ENCODE data around the gene ATP6V1C2. TPM values are rescaled to one million over a fixed set of nuclear protein-coding genes. Genes with fewer than 3 reads are reported as not detected.

Gene ATP6V1C2
- total and polyA plus RNA-seq, 2 of the 4 experiments (the other 2 are of a cell fraction): not detected

DNA sequence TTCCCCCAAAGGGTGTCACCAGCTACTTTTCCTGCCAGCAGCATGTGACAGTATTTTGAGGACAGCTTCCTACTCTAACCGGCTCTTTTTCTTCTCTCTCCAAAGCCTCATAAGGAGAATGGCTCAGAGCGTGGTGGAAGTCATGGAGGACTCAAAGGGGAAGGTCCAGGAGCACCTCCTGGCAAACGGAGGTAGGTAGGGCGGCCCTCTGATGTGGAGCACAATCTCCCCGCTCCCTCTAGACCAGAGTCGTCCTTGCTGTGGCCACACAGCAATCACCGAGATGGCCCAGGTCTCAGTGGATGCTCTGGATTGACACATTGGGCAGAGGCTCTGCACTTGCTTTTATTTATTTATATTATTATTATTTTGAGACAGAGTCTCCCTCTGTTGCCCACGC is 32.4 kb downstream of the ATP6V1C2 start:
- no peak overlapping the region for H2AFZ ChIP-seq (replicated peaks; ENCODE audit: low read length, poor library complexity)
- TF ChIP-seq CEBPB (IDR thresholded peaks at IDR 0.05; ENCODE audit: low read depth, low read length) (no peak), SMC3 (IDR thresholded peaks at IDR 0.05; ENCODE audit: low read depth, low read length) (no peak), CHD1 (IDR thresholded peaks at IDR 0.05; ENCODE audit: low read depth, low read length) (no peak)
- TF ChIP-seq, protein P1, sequence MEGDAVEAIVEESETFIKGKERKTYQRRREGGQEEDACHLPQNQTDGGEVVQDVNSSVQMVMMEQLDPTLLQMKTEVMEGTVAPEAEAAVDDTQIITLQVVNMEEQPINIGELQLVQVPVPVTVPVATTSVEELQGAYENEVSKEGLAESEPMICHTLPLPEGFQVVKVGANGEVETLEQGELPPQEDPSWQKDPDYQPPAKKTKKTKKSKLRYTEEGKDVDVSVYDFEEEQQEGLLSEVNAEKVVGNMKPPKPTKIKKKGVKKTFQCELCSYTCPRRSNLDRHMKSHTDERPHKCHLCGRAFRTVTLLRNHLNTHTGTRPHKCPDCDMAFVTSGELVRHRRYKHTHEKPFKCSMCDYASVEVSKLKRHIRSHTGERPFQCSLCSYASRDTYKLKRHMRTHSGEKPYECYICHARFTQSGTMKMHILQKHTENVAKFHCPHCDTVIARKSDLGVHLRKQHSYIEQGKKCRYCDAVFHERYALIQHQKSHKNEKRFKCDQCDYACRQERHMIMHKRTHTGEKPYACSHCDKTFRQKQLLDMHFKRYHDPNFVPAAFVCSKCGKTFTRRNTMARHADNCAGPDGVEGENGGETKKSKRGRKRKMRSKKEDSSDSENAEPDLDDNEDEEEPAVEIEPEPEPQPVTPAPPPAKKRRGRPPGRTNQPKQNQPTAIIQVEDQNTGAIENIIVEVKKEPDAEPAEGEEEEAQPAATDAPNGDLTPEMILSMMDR (conservative IDR thresholded peaks at IDR 0.05; ENCODE audit: low read depth, low read length): no peak
- TF ChIP-seq, protein P2, sequence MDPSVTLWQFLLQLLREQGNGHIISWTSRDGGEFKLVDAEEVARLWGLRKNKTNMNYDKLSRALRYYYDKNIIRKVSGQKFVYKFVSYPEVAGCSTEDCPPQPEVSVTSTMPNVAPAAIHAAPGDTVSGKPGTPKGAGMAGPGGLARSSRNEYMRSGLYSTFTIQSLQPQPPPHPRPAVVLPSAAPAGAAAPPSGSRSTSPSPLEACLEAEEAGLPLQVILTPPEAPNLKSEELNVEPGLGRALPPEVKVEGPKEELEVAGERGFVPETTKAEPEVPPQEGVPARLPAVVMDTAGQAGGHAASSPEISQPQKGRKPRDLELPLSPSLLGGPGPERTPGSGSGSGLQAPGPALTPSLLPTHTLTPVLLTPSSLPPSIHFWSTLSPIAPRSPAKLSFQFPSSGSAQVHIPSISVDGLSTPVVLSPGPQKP (IDR thresholded peaks at IDR 0.05; ENCODE audit: borderline replicate concordance, low read depth, low read length): no peak
- H3K9me3 ChIP-seq (ENCODE audit: control insufficient read depth, insufficient read depth, low read length): no peaks in the 10 kb centered on the region
- in situ Hi-C loops (cut with MboI; ENCODE audit: low sequenced_read_pairs) (no loop called here), dilution Hi-C loops (cut with HindIII; ENCODE audit: low sequenced_read_pairs, unreplicated experiment) (no loop called here), intact Hi-C loops (cut with micrococcal nuclease) (no loop called here)
- no peak overlapping the region for H4K5ac ChIP-seq (ENCODE audit: low read depth, low read length)
- no peak overlapping the region for H2AK9ac ChIP-seq (replicated peaks; ENCODE audit: low read depth, low read length, poor library complexity)
- ATAC-seq (ENCODE audit: low read depth) (no peak), DNase-seq (no peak)
- no peak overlapping the region for H3K9ac ChIP-seq (ENCODE audit: low read depth, low read length)
- BruUV-seq (replicated peaks): no TSS peak
- H3K14ac ChIP-seq (replicated peaks; ENCODE audit: low read depth, low read length): no peak overlapping the region
- no CpG with 5 or more reads among the region's 8 CpGs for WGBS, 2 experiments (ENCODE audit: extremely low coverage in 2 of 2, insufficient read length in 1 of 2)
- no peak overlapping the region for H2BK20ac ChIP-seq (ENCODE audit: low read depth, low read length)
- H3K27me3 ChIP-seq (ENCODE audit: control insufficient read depth, insufficient read depth, low read length): peaks cover 31% of the 10 kb centered on the region
- H3K4ac ChIP-seq (ENCODE audit: low read depth, low read length): no peak overlapping the region
- H2AK5ac ChIP-seq (ENCODE audit: low read depth, low read length): no peak overlapping the region
- POLR2A ChIA-PET (ENCODE audit: unreplicated experiment): no interaction called here
- H3K4me1 ChIP-seq (ENCODE audit: control insufficient read depth, insufficient read depth, low read length): no peaks in the 10 kb centered on the region
- H3K4me3 ChIP-seq (ENCODE audit: insufficient read depth, low read depth, low read length): no peak overlapping the region
- no peak overlapping the region for H3K4me2 ChIP-seq (ENCODE audit: low read depth, low read length)
- no peak overlapping the region for H2BK15ac ChIP-seq (ENCODE audit: low read depth, low read length)
- no peaks in the 10 kb centered on the region for H3K79me1 ChIP-seq (ENCODE audit: low read depth in 1 of 2, low read length in 2 of 2)
- H4K91ac ChIP-seq (ENCODE audit: insufficient read depth, low read depth, low read length): no peak overlapping the region
- CTCF ChIA-PET: no interaction called here
- H3K23ac ChIP-seq (ENCODE audit: low read depth, low read length): no peak overlapping the region
- no peaks in the 10 kb centered on the region for H4K20me1 ChIP-seq (ENCODE audit: insufficient read depth, low read length)
- H3K27ac ChIP-seq (ENCODE audit: insufficient read depth, low read length): no peak overlapping the region
- H2BK120ac ChIP-seq (ENCODE audit: low read depth, low read length): no peak overlapping the region
- H3K56ac ChIP-seq (ENCODE audit: extremely low read depth, insufficient read depth, low read length): no peak overlapping the region
- no peak overlapping the region for H3K18ac ChIP-seq (ENCODE audit: low read depth, low read length)
- H3K9me1 ChIP-seq (ENCODE audit: insufficient read depth, low read length): no peaks in the 10 kb centered on the region
- no peak overlapping the region for H2BK5ac ChIP-seq (ENCODE audit: low read depth, low read length, poor library complexity, severe bottlenecking)
- H4K8ac ChIP-seq (ENCODE audit: low read depth in 2 of 2, low read length in 2 of 2): no peak overlapping the region
- no peaks in the 10 kb centered on the region for H3K36me3 ChIP-seq (ENCODE audit: control insufficient read depth, insufficient read depth, low read length)
